GM18907 (cell line): ENCODE measurements around the gene SEMA3G.

Experiments used
- ATAC-seq: cut with Tn5 transposase; IDR thresholded peaks from one replicate; pipeline ENCODE4 v1.9.1; 2021; ENCODE audit warnings: mild to moderate bottlenecking, moderate library complexity; ENCODE audit not compliant: unreplicated experiment

The SEMA3G gene

GRCh38 chr3:52440249-52440551, 4.7 kb downstream of the SEMA3G start:
- no peak for ATAC-seq

GRCh38 chr3:52439426-52440248, 5.3 kb downstream of the SEMA3G start:
- no peak for ATAC-seq

GRCh38 chr3:52438579-52439425, 6.1 kb downstream of the SEMA3G start:
- ATAC-seq, result no peak

GRCh38 chr3:52438104-52438376, 6.9 kb downstream of the SEMA3G start:
- ATAC-seq, result no peak

GRCh38 chr3:52437326-52438103, 7.4 kb downstream of the SEMA3G start:
- ATAC-seq, result no peak

- ATAC-seq, result no peak
These were observed 8.3 kb downstream of the SEMA3G start for GRCh38 chr3:52436500-52437149.

- ATAC-seq, result no peak
These were observed 9.4 kb downstream of the SEMA3G start for GRCh38 chr3:52435246-52436101.

GRCh38 chr3:52434491-52435115, 10.3 kb downstream of the SEMA3G start:
- no peak for ATAC-seq

GRCh38 chr3:52433996-52434479, 10.9 kb downstream of the SEMA3G start:
- no peak for ATAC-seq

GRCh38 chr3:52433328-52433995, 11.4 kb downstream of the SEMA3G start:
- no peak for ATAC-seq

- no peak for ATAC-seq
These were observed 12.2 kb downstream of the SEMA3G start for GRCh38 chr3:52432691-52433141.

- no peak for ATAC-seq
These were observed 12.7 kb downstream of the SEMA3G start for GRCh38 chr3:52432225-52432624.

- no peak for ATAC-seq
These were observed 13.3 kb downstream of the SEMA3G start for GRCh38 chr3:52431459-52432223.

- no peak for ATAC-seq
These were observed 14.5 kb downstream of the SEMA3G start for GRCh38 chr3:52430416-52430810.

GRCh38 chr3:52429779-52430415, 15.0 kb downstream of the SEMA3G start:
- no peak for ATAC-seq

- ATAC-seq, result no peak
These were observed 15.9 kb downstream of the SEMA3G start for GRCh38 chr3:52429031-52429430.

- no peak for ATAC-seq
These were observed 16.5 kb downstream of the SEMA3G start for GRCh38 chr3:52428151-52429005.
